GM21717 (cell line): ENCODE measurements around the gene TSPY8.
"Not testable (repeated sequence)": the region's sequence is repeated elsewhere in the genome, so short reads cannot be mapped to it uniquely, and the experiment has no call there.

Experiments
- ATAC-seq: cut with Tn5 transposase; IDR thresholded peaks from one replicate; pipeline ENCODE4 v1.9.1; 2021; ENCODE audit warnings: mild to moderate bottlenecking, moderate library complexity; ENCODE audit not compliant: unreplicated experiment

Gene TSPY8, protein sequence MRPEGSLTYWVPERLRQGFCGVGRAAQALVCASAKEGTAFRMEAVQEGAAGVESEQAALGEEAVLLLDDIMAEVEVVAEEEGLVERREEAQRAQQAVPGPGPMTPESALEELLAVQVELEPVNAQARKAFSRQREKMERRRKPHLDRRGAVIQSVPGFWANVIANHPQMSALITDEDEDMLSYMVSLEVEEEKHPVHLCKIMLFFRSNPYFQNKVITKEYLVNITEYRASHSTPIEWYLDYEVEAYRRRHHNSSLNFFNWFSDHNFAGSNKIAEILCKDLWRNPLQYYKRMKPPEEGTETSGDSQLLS

DNA sequence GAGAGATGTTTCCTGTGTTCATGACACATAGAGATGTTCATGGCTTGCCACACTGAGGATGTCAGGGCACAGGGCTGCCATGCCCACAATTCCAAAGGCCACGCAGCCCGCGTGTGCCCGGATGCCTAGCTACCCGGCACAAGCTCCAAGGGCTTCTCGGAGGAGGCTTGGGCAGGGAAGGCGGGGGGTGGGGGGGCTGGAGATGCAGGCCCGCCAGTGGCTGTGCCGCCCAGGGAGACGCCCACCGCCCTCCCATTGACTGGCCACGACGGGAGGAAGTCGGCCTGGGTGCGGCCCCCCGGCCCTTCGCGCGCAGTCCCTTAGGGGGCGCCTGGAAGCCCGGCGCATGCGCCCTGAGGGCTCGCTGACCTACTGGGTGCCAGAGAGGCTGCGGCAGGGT lies at the start of gene TSPY8:
TSPY8 (plus strand) TSS at position 301 of the 400 bp plus-strand sequence; CDS start at position 347, 46 bp downstream.
- not testable (repeated sequence) for ATAC-seq

DNA sequence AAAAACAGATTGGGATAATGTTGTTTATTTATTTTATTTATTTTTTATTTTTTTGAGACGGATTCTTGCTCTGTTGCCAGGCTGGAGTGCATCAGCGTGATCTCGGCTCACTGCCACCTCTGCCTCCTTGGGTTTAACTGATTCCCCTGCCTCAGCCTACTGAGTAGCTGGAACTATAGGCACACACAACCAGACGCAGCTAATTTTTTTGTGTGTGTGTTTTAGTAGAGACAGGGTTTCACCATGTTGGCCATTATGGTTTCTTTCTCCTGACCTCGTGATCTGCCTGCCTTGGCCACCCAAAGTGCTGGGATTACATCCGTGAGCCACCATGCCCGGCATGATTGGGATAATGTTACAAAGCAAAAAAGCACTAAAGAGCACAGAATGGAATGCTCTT lies 36.6 kb upstream of the TSPY8 start:
- ATAC-seq = no peak

DNA sequence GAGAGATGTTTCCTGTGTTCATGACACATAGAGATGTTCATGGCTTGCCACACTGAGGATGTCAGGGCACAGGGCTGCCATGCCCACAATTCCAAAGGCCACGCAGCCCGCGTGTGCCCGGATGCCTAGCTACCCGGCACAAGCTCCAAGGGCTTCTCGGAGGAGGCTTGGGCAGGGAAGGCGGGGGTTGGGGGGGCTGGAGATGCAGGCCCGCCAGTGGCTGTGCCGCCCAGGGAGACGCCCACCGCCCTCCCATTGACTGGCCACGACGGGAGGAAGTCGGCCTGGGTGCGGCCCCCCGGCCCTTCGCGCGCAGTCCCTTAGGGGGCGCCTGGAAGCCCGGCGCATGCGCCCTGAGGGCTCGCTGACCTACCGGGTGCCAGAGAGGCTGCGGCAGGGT lies 20.4 kb upstream of the TSPY8 start, which contains the start of gene TSPY4:
TSPY4 (plus strand) TSS at position 301 of the 400 bp plus-strand sequence; CDS start at position 347, 46 bp downstream.
- ATAC-seq = not testable (repeated sequence)

DNA sequence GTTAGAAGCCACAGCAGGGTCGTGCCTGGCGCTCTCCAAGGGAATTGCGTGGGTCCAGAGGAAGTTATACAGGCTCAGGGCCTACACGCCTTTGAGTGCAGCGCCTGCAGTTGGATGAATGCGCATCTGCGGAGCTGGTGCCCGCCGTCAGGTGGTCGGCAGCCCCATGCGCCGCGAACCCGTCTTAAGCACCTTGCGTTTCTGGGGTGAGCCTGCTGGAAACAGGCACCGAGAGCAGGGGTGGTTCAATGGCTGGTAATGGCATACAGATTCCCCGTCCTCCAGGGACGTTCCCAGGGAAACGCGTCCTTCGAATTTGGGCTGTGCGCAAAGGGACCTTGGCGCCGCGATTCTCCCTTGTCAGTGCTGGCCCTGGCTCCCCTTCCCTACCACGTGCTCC lies 38.9 kb downstream of the TSPY8 start:
- not testable (repeated sequence) for ATAC-seq

DNA sequence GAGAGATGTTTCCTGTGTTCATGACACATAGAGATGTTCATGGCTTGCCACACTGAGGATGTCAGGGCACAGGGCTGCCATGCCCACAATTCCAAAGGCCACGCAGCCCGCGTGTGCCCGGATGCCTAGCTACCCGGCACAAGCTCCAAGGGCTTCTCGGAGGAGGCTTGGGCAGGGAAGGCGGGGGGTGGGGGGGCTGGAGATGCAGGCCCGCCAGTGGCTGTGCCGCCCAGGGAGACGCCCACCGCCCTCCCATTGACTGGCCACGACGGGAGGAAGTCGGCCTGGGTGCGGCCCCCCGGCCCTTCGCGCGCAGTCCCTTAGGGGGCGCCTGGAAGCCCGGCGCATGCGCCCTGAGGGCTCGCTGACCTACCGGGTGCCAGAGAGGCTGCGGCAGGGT lies 40.5 kb downstream of the TSPY8 start, which contains the start of gene TSPY3:
TSPY3 (plus strand) TSS at position 301 of the 400 bp plus-strand sequence; CDS start at position 347, 46 bp downstream.
- not testable (repeated sequence) for ATAC-seq
